ENCODE measurements around the gene RSPH3.

Gene RSPH3

DNA sequence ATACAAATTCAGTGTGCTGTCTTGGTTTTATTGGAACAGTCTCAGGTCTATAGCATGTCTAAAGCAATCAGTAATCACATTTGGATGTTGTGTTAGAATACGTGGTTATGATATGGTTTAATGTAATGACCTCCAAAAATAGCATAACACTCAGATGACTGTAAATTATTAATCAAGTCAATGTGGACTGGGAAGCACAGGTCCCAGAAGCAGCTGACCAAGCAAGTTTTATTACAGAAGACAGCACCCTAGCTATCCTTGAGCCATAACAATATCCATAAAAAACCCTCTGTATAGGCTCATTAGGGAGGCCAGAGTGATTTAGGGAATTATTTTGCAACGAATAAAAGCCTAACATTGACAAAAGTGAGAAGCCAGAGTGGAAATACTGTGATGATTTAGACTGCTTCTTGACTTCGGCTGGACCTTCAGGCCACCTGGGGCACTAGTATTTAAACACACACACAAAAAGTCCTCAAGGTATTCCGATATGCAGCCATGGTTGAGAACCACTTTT is 66.9 kb downstream of the RSPH3 start:
- DNase-seq (ENCODE audit: low read depth), result no peak

DNA sequence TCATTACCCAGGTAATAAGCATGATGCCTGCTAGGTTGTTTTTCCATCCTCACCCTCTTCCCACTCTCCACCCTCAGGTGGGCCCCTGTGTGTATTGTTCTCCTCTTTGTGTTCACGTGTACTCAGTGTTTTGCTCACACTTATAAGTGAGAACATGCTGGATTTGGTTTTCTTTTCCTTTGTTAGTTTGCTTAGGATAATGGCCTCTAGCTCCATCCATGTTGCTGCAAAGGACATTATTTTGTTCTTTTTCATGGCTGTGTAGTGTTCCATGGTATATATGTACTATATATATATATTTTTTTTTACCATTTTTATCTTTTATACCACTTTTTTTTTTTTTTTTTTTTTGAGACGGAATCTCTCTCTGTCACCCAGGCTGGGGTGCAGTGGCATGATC is 71.9 kb downstream of the RSPH3 start:
- DNase-seq (ENCODE audit: low read depth), result no peak

DNA sequence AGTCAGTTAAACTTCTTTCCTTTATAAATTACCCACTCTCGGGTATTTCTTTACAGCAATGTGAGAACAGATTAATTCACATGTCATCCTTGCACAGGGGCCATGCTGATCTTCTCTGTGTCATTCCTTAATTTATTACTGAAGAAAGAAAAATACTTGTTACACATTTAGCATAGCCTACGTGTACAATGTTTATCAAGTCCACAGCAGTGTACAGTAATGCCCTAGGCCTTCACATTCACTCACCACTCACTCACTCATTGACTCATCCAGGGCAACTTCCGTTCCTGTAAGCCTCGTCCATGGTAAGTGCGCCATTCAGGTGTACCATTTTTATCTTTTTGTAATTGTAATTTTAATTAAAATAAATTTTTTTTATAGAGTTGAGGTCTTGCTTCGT is 73.6 kb downstream of the RSPH3 start:
- DNase-seq (ENCODE audit: low read depth), result no peak

DNA sequence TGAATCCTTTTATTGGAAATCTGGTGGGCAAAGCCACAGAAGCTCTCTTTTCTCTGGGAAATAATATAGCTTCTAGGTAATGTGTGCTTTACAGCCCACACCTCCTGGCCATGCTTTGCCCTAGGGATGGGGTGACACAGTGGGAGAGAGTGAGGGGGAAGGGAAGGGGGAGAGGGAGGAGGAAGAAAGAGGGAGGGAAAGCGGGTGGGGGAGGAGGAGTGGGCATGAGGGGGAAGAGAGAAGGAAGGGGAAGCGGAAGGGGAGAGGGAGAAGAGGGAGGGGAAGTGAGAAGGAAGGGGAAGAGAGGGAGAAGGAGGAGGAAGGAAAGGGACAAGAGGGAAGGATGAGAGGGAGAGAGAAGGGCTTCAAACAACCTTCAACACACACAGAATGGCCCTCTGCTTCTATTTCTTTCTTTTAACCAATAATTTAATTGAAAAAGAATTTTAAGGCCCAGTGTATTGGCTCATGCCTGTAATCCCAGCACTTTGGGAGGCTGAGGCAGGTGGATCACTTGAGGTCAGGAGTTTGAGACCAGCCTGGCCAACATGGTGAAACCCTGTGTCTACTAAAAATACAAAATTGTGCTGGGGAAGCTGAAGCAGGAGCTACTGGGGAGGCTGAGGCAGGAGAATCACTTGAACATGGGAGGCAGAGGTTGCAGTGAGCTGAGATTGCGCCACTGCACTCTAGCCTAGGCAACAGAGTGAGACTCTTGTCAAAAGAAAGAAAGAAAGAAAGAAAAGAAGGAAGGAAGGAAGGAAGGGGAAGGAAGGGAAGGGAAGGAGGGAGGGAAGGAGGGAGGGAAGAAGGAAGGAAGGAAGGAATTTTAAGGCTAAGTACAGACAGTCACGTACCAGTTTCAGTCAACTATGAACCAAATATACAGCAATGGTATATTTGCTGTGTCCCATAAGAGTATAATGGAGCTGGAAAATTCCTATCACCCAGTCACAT is 75.2 kb downstream of the RSPH3 start:
- no peak for DNase-seq (ENCODE audit: low read depth)

DNA sequence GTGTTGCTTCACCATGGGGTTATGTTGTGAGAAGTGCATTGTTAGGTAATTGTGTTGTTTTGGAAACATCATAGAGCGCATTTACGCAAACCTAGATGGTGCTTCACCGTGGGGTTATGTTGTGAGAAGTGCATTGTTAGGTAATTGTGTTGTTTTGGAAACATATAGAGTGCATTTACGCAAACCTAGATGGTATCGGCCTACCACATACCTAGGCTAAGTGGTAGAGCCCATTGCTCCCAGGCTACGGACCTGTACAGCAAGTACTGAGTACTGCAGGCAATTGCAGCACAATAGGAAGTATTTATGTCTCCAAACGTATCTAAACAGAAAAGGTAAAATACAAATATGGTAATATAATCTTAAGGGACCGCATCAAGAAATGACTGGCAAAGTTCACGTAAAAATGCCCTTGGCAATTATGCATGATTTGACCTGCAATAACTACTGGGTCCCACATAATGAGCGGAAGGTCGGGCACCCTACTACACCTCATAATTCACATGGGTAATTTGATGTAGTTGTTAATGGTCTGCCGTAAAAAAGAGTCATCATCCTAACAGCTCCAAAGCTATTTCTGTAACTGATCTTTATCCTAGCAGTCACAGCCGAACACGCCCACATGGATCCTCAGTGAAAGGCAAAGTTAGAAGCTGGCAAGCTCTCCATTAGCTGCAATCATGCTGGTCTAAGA is 76.0 kb downstream of the RSPH3 start:
- no peak for DNase-seq (ENCODE audit: low read depth)
